Suprapubic skin (tissue), 4 donors: ENCODE data around the gene ZMYM4.

Experiments
- EP300 ChIP-seq: sonication (generic); formaldehyde crosslinking; IDR thresholded peaks from one replicate; pipeline ENCODE4 v1.6.1; 2017; ENCODE audit warnings: antibody characterized with exemption
- POLR2A ChIP-seq, 2 donors: fragments of 450-650 bp; IDR thresholded peaks; one replicate each; pipeline ENCODE4 v1.6.1; 2017; ENCODE audit warnings: antibody characterized with exemption in 2 of 2, mild to moderate bottlenecking in 2 of 2, moderate library complexity in 2 of 2
- POLR2AphosphoS5 ChIP-seq, 3 donors: sonication (generic); formaldehyde crosslinking; IDR thresholded peaks; one replicate each; pipeline ENCODE4 v1.6.1; 2017; ENCODE audit warnings: antibody characterized with exemption in 3 of 3
- TF ChIP-seq, protein P1 (sequence below), 2 donors: fragments of 200-600 bp in 1 of 2; fragments of 450-650 bp in 1 of 2; sonication (generic) in 1 of 2; IDR thresholded peaks; one replicate each; pipeline ENCODE4 v1.5.1; 2016 to 2019; ENCODE audit warnings: antibody characterized with exemption in 2 of 2, mild to moderate bottlenecking in 1 of 2, moderate library complexity in 1 of 2

DNA sequence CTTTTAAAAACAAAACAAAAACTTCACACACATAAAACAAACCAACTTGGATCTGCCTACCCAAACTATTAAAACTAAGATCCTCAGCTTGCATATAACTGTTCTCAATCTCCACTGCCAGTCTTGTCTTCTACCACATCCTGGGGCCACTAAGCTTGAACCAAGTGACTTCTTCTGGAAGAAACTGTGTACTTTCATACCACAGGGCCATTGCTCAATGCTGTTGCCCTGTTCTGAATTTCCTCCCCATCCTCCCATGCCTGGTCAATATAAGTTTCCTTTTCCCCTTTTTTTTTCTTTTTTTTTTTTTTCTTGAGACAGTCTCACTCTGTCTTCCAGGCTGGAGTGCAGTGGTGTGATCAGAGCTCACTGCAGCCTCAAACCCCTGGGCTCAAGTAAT is 178.8 kb downstream of the ZMYM4 start:
- TF ChIP-seq POLR2AphosphoS5 (IDR thresholded peaks at IDR 0.05) (no peak), POLR2A (IDR thresholded peaks at IDR 0.05) (no peak), EP300 (no peak)
- TF ChIP-seq, protein P1, sequence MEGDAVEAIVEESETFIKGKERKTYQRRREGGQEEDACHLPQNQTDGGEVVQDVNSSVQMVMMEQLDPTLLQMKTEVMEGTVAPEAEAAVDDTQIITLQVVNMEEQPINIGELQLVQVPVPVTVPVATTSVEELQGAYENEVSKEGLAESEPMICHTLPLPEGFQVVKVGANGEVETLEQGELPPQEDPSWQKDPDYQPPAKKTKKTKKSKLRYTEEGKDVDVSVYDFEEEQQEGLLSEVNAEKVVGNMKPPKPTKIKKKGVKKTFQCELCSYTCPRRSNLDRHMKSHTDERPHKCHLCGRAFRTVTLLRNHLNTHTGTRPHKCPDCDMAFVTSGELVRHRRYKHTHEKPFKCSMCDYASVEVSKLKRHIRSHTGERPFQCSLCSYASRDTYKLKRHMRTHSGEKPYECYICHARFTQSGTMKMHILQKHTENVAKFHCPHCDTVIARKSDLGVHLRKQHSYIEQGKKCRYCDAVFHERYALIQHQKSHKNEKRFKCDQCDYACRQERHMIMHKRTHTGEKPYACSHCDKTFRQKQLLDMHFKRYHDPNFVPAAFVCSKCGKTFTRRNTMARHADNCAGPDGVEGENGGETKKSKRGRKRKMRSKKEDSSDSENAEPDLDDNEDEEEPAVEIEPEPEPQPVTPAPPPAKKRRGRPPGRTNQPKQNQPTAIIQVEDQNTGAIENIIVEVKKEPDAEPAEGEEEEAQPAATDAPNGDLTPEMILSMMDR (IDR thresholded peaks at IDR 0.05): no peak
